ENCODE results near the gene FBXL7. TPM values are rescaled to one million over a fixed set of nuclear protein-coding genes. Genes with fewer than 3 reads are reported as not detected.
A peak's percentile ranks its signal among the peaks of the same experiment; 100 is the strongest.

Gene FBXL7
- total and polyA plus RNA-seq, 2 donors (not counting 1 experiment from before 2014, with no cell fraction given), result 6.4 to 12.9 TPM

DNA sequence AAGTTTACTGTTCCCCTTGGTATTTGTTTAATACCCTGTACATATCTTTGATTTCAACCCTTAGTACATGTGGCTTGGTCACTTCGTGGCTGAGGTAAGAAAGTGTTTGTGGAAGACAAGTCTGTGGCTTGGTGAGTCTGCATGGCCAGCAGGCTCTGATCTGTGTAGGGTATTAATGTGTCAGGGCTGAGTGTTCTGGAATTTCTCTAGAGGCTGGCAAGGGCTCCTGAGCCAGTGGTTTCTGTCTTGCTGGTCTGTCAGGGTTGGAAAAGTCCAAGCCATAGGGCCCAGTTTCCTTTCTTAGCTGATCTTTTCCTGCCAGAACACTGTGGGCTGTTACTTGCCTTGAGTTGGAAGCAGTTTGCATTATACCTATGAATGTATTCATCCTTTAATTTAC, 48.0 kb upstream of the FBXL7 start:
- no peaks in the 10 kb centered on the region for H3K79me2 ChIP-seq (ENCODE audit: control insufficient read depth, insufficient read depth, low read length)
- no peak overlapping the region for H2AFZ ChIP-seq (ENCODE audit: low read length)
- no peaks in the 10 kb centered on the region for H3K27me3 ChIP-seq (ENCODE audit: control insufficient read depth, insufficient read depth, low read length)
- DNase-seq (ENCODE audit: low read depth in 2 of 2), result no peak
- H3K9ac ChIP-seq (ENCODE audit: insufficient read depth, low read length), result no peak overlapping the region
- TF ChIP-seq, protein P1, sequence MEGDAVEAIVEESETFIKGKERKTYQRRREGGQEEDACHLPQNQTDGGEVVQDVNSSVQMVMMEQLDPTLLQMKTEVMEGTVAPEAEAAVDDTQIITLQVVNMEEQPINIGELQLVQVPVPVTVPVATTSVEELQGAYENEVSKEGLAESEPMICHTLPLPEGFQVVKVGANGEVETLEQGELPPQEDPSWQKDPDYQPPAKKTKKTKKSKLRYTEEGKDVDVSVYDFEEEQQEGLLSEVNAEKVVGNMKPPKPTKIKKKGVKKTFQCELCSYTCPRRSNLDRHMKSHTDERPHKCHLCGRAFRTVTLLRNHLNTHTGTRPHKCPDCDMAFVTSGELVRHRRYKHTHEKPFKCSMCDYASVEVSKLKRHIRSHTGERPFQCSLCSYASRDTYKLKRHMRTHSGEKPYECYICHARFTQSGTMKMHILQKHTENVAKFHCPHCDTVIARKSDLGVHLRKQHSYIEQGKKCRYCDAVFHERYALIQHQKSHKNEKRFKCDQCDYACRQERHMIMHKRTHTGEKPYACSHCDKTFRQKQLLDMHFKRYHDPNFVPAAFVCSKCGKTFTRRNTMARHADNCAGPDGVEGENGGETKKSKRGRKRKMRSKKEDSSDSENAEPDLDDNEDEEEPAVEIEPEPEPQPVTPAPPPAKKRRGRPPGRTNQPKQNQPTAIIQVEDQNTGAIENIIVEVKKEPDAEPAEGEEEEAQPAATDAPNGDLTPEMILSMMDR (conservative IDR thresholded peaks at IDR 0.05 in 1 of 2, IDR thresholded peaks at IDR 0.05 in 1 of 2; ENCODE audit: low read depth in 1 of 2, low read length in 2 of 2), result no peak
- TF ChIP-seq EZH2 (IDR thresholded peaks at IDR 0.05; ENCODE audit: low read length, missing control alignments), result no peak
- no peaks in the 10 kb centered on the region for H4K20me1 ChIP-seq (ENCODE audit: control insufficient read depth, extremely low read depth, insufficient read depth, low read length)
- no peak overlapping the region for H3K27ac ChIP-seq (ENCODE audit: insufficient read depth, low read length)
- H3K4me3 ChIP-seq (replicated peaks in 1 of 4; ENCODE audit: control extremely low read depth in 1 of 4, insufficient read depth in 1 of 4, low read depth in 3 of 4, low read length in 4 of 4), result no peak overlapping the region
- no peaks in the 10 kb centered on the region for H3K4me1 ChIP-seq (ENCODE audit: control insufficient read depth, extremely low read depth, insufficient read depth, low read length)
- no peaks in the 10 kb centered on the region for H3K36me3 ChIP-seq (ENCODE audit: control insufficient read depth, insufficient read depth, low read length)
- no peak overlapping the region for H3K4me2 ChIP-seq (ENCODE audit: extremely low read depth, insufficient read depth, low read length)
- H3K9me3 ChIP-seq (ENCODE audit: control insufficient read depth, insufficient read depth, low read depth, low read length), result no peaks in the 10 kb centered on the region

DNA sequence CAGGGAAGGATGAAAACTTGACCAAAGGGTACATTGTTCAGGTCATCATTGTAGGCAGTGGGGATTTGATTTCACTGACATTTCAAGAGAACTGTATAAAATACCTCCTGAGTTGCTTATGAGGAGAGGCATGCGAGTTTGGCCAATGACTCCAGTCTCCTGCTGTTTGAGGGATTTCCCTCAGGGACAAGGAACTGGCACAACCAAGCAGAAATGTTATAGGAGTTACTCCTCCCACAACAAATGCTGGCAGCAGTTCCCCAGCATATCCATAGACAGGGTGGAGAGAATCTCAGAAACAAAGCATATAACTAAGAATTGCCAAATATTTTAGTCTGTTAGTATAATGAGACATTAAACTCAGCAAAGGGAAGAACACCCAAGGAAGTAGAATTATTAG, 47.2 kb upstream of the FBXL7 start:
- TF ChIP-seq, protein P1 (conservative IDR thresholded peaks at IDR 0.05 in 1 of 2, IDR thresholded peaks at IDR 0.05 in 1 of 2; ENCODE audit: low read depth in 1 of 2, low read length in 2 of 2), result no peak
- no peak for TF ChIP-seq EZH2 (IDR thresholded peaks at IDR 0.05; ENCODE audit: low read length, missing control alignments)
- H3K4me1 ChIP-seq (ENCODE audit: control insufficient read depth, extremely low read depth, insufficient read depth, low read length), result no peaks in the 10 kb centered on the region

DNA sequence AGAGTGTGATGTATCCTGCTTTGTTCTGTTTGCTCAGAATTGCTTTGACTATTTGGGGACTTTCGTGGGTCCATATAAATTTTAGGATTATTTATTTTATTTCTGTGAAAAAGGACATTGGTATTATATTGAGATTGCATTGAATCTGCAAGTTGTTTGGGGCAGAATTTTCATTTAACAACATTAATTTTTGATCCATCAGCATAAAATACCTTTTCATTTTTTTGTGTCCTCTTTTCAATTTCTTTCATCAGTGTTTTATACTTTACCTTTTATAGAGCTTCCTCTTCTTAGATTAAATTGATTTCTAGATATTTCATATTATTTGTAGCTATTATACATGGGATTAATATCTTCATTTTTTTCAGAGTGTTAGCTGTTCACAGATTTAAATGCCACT, 40.8 kb upstream of the FBXL7 start:
- Histone ChIP-seq H3K36me3 (ENCODE audit: control insufficient read depth, insufficient read depth, low read length) (no peaks in the 10 kb centered on the region), H2AFZ (ENCODE audit: low read length) (no peak overlapping the region), H3K4me3 (replicated peaks in 1 of 4; ENCODE audit: control extremely low read depth in 1 of 4, insufficient read depth in 1 of 4, low read depth in 3 of 4, low read length in 4 of 4) (no peak overlapping the region), H3K9me3 (ENCODE audit: control insufficient read depth, insufficient read depth, low read depth, low read length) (no peaks in the 10 kb centered on the region), H3K9ac (ENCODE audit: insufficient read depth, low read length) (no peak overlapping the region), H3K4me2 (ENCODE audit: extremely low read depth, insufficient read depth, low read length) (no peak overlapping the region), H3K27me3 (ENCODE audit: control insufficient read depth, insufficient read depth, low read length) (no peaks in the 10 kb centered on the region), H3K79me2 (ENCODE audit: control insufficient read depth, insufficient read depth, low read length) (no peaks in the 10 kb centered on the region), H3K27ac (ENCODE audit: insufficient read depth, low read length) (no peak overlapping the region), H3K4me1 (ENCODE audit: control insufficient read depth, extremely low read depth, insufficient read depth, low read length) (no peaks in the 10 kb centered on the region), H4K20me1 (ENCODE audit: control insufficient read depth, extremely low read depth, insufficient read depth, low read length) (no peaks in the 10 kb centered on the region)
- DNase-seq (ENCODE audit: low read depth in 2 of 2), result no peak
- TF ChIP-seq EZH2 (IDR thresholded peaks at IDR 0.05; ENCODE audit: low read length, missing control alignments), result no peak
- TF ChIP-seq, protein P1 (conservative IDR thresholded peaks at IDR 0.05 in 1 of 2, IDR thresholded peaks at IDR 0.05 in 1 of 2; ENCODE audit: low read depth in 1 of 2, low read length in 2 of 2), result no peak

More for the DNA sequence above, 47.2 kb upstream of the FBXL7 start:
- no peak overlapping the region for H3K4me2 ChIP-seq (ENCODE audit: extremely low read depth, insufficient read depth, low read length)
- no peaks in the 10 kb centered on the region for H3K36me3 ChIP-seq (ENCODE audit: control insufficient read depth, insufficient read depth, low read length)
- H4K20me1 ChIP-seq (ENCODE audit: control insufficient read depth, extremely low read depth, insufficient read depth, low read length), result no peaks in the 10 kb centered on the region
- H3K79me2 ChIP-seq (ENCODE audit: control insufficient read depth, insufficient read depth, low read length), result no peaks in the 10 kb centered on the region
- no peak overlapping the region for H2AFZ ChIP-seq (ENCODE audit: low read length)
- H3K4me3 ChIP-seq (replicated peaks in 1 of 4; ENCODE audit: control extremely low read depth in 1 of 4, insufficient read depth in 1 of 4, low read depth in 3 of 4, low read length in 4 of 4), result no peak overlapping the region
- H3K9ac ChIP-seq (ENCODE audit: insufficient read depth, low read length), result no peak overlapping the region
- H3K9me3 ChIP-seq (ENCODE audit: control insufficient read depth, insufficient read depth, low read depth, low read length), result no peaks in the 10 kb centered on the region
- H3K27ac ChIP-seq (ENCODE audit: insufficient read depth, low read length), result no peak overlapping the region
- peak in 1 of 2 donors; percentile 23 for DNase-seq (ENCODE audit: low read depth in 2 of 2)
- no peaks in the 10 kb centered on the region for H3K27me3 ChIP-seq (ENCODE audit: control insufficient read depth, insufficient read depth, low read length)

Data from fibroblast of lung (primary cell).